Measurements from ENCODE around the gene MSN. TPM values are rescaled to one million over a fixed set of nuclear protein-coding genes. Genes with fewer than 3 reads are reported as not detected.

The MSN gene
- total RNA-seq, 1 donor from 2014 or later = 72.3 TPM

- Mint-ChIP-seq H3K27me3 (ENCODE audit: unreplicated experiment) (peaks cover under 1% of the 10 kb centered on the region), H3K4me1 (ENCODE audit: low read depth, unreplicated experiment) (peaks cover 5% of the 10 kb centered on the region), H3K36me3 (ENCODE audit: unreplicated experiment) (no peaks in the 10 kb centered on the region), H3K27ac (ENCODE audit: unreplicated experiment) (no peak overlapping the region), H3K4me3 (ENCODE audit: unreplicated experiment) (no peak overlapping the region), H3K9me3 (ENCODE audit: unreplicated experiment) (peaks cover under 1% of the 10 kb centered on the region)
- no peak for DNase-seq
- TF ChIP-seq CTCF (IDR thresholded peaks at IDR 0.05; ENCODE audit: partially characterized antibody, unreplicated experiment) = no peak
Observed at GRCh38 chrX:65671966-65672365, 4.5 kb downstream of the MSN start.

- no peaks in the 10 kb centered on the region for H3K36me3 Mint-ChIP-seq (ENCODE audit: unreplicated experiment)
- no peak for DNase-seq
- H3K27ac Mint-ChIP-seq (ENCODE audit: unreplicated experiment) = no peak overlapping the region
- no peak overlapping the region for H3K4me3 Mint-ChIP-seq (ENCODE audit: unreplicated experiment)
- H3K27me3 Mint-ChIP-seq (ENCODE audit: unreplicated experiment) = no peaks in the 10 kb centered on the region
- no peak for TF ChIP-seq CTCF (IDR thresholded peaks at IDR 0.05; ENCODE audit: partially characterized antibody, unreplicated experiment)
- no peaks in the 10 kb centered on the region for H3K9me3 Mint-ChIP-seq (ENCODE audit: unreplicated experiment)
- peaks cover 5% of the 10 kb centered on the region for H3K4me1 Mint-ChIP-seq (ENCODE audit: low read depth, unreplicated experiment)
Observed at GRCh38 chrX:65673857-65674203, 6.4 kb downstream of the MSN start.

DNA sequence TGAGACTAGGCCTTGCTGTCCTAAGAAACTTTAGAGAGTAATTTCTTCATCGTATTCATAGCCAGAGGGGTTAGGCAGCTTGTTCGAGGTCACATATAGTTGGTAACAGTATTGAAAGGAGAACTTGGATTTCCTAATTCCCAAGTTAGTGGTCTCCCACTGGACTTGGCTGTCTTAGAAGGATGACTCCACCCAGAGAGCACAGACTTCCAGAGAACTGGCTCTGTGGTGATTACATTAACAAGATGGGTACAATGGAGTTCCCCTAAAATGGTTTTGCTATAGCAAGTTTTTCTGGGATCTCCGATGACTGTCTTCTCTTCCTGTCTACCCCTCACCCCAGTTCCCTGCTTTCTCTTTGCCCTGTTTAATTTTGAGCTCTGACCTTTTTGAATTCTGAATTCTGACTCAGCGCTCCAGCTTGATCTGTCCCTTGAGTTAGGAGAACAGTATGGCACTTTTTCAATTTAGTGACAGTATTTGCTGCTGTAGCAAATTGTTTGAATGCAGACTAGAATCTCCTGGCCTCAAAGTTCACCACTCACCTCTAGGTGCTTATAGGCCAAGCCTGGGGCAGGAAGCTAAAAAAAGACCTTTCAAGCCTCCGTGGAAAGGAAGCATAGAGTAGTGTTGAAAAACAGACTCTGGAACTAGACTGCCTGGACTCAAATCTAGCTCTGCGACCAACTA lies 6.9 kb downstream of the MSN start:
- no peaks in the 10 kb centered on the region for H3K36me3 Mint-ChIP-seq (ENCODE audit: unreplicated experiment)
- H3K27me3 Mint-ChIP-seq (ENCODE audit: unreplicated experiment) = no peaks in the 10 kb centered on the region
- no peak for TF ChIP-seq CTCF (IDR thresholded peaks at IDR 0.05; ENCODE audit: partially characterized antibody, unreplicated experiment)
- no peak for DNase-seq
- H3K27ac Mint-ChIP-seq (ENCODE audit: unreplicated experiment) = no peak overlapping the region
- no peak overlapping the region for H3K4me3 Mint-ChIP-seq (ENCODE audit: unreplicated experiment)
- H3K4me1 Mint-ChIP-seq (ENCODE audit: low read depth, unreplicated experiment) = peaks cover 4% of the 10 kb centered on the region
- H3K9me3 Mint-ChIP-seq (ENCODE audit: unreplicated experiment) = no peaks in the 10 kb centered on the region

DNA sequence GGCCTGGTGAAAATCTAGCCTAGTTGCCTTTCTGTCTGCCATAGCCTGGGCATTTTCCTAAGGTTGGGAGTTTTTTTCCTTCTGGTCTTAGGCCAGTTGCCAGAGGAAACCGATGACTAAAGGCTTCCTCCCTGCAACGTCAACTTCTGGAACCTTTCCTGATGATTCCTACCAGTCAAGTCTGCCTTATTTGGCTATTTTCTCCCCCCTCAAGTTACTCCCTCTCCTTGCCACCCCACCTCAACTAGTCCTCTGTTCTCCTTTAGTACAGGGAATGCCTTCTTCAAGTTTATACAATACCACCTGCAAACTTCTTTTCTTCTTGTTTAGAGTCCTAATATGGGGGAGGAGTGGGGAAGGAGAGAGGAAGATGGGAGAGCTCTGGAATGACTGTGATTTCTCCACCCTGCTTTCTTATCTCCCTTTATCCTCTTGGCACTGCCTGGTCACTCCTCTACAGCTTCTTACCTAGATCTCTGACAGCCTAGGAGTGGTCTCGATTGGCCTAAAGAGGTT lies 10.6 kb downstream of the MSN start:
- Mint-ChIP-seq H3K27ac (ENCODE audit: unreplicated experiment) (no peak overlapping the region), H3K4me1 (ENCODE audit: low read depth, unreplicated experiment) (no peaks in the 10 kb centered on the region), H3K4me3 (ENCODE audit: unreplicated experiment) (no peak overlapping the region), H3K36me3 (ENCODE audit: unreplicated experiment) (no peaks in the 10 kb centered on the region), H3K27me3 (ENCODE audit: unreplicated experiment) (no peaks in the 10 kb centered on the region), H3K9me3 (ENCODE audit: unreplicated experiment) (no peaks in the 10 kb centered on the region)
- no peak for TF ChIP-seq CTCF (IDR thresholded peaks at IDR 0.05; ENCODE audit: partially characterized antibody, unreplicated experiment)
- DNase-seq = no peak

DNA sequence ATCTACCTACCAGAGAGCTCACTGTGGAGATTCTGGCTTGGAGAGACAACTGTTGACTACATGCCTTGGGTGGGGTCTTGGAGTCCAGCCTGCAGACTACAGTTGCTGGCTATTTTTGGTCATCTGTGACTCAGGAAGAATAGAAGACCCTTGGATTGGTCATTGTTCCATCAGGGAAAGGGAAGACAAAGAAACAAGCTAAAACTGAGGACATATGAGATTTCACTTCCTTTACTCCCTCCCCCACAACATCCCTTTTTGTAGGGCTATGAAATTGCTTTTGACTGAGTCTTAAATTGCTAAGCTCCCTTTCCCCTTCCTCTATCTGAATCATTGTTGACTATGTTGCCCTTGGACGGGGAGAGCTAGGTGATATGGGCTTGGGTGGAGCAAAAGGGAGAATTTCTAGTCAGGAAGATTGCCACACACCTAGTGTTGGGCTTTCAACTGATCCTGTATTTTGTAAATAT lies 11.7 kb downstream of the MSN start:
- Mint-ChIP-seq H3K27ac (ENCODE audit: unreplicated experiment) (no peak overlapping the region), H3K36me3 (ENCODE audit: unreplicated experiment) (no peaks in the 10 kb centered on the region), H3K27me3 (ENCODE audit: unreplicated experiment) (no peaks in the 10 kb centered on the region), H3K4me3 (ENCODE audit: unreplicated experiment) (no peak overlapping the region), H3K4me1 (ENCODE audit: low read depth, unreplicated experiment) (no peaks in the 10 kb centered on the region), H3K9me3 (ENCODE audit: unreplicated experiment) (no peaks in the 10 kb centered on the region)
- DNase-seq = no peak
- TF ChIP-seq CTCF (IDR thresholded peaks at IDR 0.05; ENCODE audit: partially characterized antibody, unreplicated experiment) = no peak

Measured in glutamatergic neuron (in vitro differentiated cells).